Brain microvascular endothelial cell (primary cell): Measurements from ENCODE around the gene THSD7B.

Experiments used
- DNase-seq: peaks from one replicate; pipeline ENCODE4 v3.0.0-alpha.2; 2020
- H3K27ac ChIP-seq: fragments of 250-450 bp; sonication (Bioruptor Pico); 2 replicates; pipeline ENCODE4 v1.5.1; 2020; ENCODE audit warnings: mild to moderate bottlenecking, moderate library complexity
- H3K27me3 ChIP-seq: fragments of 250-450 bp; sonication (Bioruptor Pico); replicated peaks from 2 replicates; pipeline ENCODE4 v1.5.1; 2020; ENCODE audit warnings: mild to moderate bottlenecking
- H3K36me3 ChIP-seq: fragments of 250-450 bp; sonication (Bioruptor Pico); replicated peaks from 2 replicates; pipeline ENCODE4 v1.5.1; 2020; ENCODE audit warnings: mild to moderate bottlenecking
- H3K4me3 ChIP-seq: 2 replicates; pipeline ENCODE4 v1.5.1; 2011; ENCODE audit warnings: low read depth, mild to moderate bottlenecking, control low read depth, low read length, moderate library complexity
- in situ Hi-C: cut with HindIII; loops from 2 replicates; pipeline ENCODE4 v1.10.0; 2017; ENCODE audit warnings: low sequenced_read_pairs, low pct_ligation_motif_present
- TF ChIP-seq, protein P1 (sequence below): IDR thresholded peaks from 2 replicates; pipeline ENCODE4 v1.5.1; 2011; ENCODE audit warnings: low read depth, mild to moderate bottlenecking, moderate library complexity, low read length, control low read depth, inconsistent platforms; ENCODE audit errors: missing control alignments

The THSD7B gene

DNA sequence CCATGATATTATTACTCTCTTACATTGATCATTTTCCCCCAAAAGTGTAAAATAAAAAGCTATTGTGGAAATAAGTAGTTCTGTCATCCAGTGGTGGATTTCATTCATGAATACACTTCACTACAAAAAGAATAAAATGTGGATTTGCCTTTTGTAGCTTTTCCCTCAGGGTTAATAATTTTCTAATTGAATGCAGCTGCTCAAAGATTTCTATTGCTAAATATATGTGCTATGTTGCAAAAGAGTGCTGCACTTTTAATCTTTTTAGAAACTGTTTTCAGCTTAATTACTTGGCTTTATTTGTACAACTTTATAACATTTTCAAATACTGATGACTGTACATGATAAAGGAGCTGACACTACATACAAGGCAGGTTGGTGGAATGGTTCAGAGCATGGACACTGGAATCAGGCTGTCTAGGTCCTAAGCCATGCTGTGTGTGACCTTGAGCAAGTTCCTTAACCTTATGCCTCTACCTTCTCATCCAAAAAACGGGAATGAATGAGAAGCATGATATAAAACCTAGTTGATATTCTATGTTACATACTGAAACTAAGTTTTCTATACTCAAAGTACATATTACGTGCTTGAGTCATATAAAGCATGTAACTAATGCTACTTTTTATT is 128.8 kb downstream of the THSD7B start:
- no peak for DNase-seq
- TF ChIP-seq, protein P1, sequence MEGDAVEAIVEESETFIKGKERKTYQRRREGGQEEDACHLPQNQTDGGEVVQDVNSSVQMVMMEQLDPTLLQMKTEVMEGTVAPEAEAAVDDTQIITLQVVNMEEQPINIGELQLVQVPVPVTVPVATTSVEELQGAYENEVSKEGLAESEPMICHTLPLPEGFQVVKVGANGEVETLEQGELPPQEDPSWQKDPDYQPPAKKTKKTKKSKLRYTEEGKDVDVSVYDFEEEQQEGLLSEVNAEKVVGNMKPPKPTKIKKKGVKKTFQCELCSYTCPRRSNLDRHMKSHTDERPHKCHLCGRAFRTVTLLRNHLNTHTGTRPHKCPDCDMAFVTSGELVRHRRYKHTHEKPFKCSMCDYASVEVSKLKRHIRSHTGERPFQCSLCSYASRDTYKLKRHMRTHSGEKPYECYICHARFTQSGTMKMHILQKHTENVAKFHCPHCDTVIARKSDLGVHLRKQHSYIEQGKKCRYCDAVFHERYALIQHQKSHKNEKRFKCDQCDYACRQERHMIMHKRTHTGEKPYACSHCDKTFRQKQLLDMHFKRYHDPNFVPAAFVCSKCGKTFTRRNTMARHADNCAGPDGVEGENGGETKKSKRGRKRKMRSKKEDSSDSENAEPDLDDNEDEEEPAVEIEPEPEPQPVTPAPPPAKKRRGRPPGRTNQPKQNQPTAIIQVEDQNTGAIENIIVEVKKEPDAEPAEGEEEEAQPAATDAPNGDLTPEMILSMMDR, result no peak
- Histone ChIP-seq H3K36me3 (no peaks in the 10 kb centered on the region), H3K27ac (no peak overlapping the region), H3K4me3 (no peak overlapping the region), H3K27me3 (no peaks in the 10 kb centered on the region)
- in situ Hi-C loops, result no loop called here

DNA sequence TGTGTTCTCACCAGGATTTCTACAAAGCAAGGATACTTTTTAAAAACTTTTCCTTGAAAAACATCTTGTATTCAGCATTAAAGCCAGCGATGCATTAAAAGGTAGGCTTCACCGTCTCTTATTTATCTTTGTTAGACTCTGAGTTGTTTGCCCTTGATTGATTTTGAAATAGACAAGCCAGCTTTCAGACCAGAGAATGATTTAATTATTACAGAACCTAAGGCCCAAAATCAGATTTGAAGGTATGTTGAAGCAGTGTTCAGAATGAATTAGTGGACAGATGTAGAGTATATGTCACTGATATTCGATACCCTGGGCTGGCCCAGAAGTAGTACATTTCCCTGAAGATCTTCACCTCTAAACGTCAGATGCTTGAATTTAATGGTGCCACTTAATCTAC is 136.4 kb downstream of the THSD7B start:
- in situ Hi-C loops, result no loop called here
- no peak for DNase-seq
- no peaks in the 10 kb centered on the region for H3K27me3 ChIP-seq
- H3K36me3 ChIP-seq, result no peaks in the 10 kb centered on the region
- TF ChIP-seq, protein P1, result no peak
- H3K4me3 ChIP-seq, result no peak overlapping the region
- H3K27ac ChIP-seq, result no peak overlapping the region

DNA sequence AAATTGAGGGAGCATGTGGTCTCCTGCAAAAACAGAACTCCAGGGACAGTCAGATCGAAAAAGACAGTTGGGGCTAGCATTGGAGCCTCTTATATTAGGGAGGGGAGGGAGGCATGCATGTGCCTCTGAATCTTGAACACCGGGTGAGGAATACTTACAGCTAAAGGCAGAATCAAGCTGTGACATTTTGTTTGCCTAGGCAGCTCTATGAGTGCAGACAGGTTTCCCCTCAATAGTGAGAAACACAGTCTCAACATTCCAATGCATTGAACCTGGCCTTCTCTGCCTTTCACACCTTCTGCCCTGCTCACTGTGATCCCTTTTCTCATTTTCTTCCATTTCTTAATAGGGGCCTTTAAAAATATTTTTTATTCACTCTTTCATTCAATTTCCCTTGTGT is 140.4 kb downstream of the THSD7B start:
- Histone ChIP-seq H3K27me3 (no peaks in the 10 kb centered on the region), H3K36me3 (no peaks in the 10 kb centered on the region), H3K27ac (no peak overlapping the region), H3K4me3 (no peak overlapping the region)
- no peak for DNase-seq
- TF ChIP-seq, protein P1, result no peak
- in situ Hi-C loops, result no loop called here

DNA sequence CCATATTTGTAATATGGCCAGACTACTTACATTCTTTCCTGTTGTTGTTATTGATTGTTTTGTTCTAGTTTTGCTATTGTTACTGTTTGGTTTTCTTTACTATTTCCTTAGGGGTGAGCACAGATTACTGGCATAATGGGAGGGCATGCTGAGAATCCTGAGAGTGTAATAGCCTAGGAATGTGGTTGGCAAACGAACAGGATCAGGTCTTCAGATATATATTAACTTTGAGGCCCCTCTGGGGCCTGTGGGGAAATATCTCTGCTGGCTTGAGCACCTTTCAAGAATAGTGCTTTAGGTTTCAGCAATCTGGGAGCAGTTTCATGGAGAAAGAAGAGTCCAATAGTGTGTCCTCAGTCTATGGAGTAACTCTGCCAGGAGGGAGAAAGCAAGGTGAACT is 144.4 kb downstream of the THSD7B start:
- no peaks in the 10 kb centered on the region for H3K36me3 ChIP-seq
- TF ChIP-seq, protein P1, result no peak
- H3K4me3 ChIP-seq, result no peak overlapping the region
- no peak for DNase-seq
- in situ Hi-C loops, result no loop called here
- H3K27me3 ChIP-seq, result no peaks in the 10 kb centered on the region
- H3K27ac ChIP-seq, result no peak overlapping the region

DNA sequence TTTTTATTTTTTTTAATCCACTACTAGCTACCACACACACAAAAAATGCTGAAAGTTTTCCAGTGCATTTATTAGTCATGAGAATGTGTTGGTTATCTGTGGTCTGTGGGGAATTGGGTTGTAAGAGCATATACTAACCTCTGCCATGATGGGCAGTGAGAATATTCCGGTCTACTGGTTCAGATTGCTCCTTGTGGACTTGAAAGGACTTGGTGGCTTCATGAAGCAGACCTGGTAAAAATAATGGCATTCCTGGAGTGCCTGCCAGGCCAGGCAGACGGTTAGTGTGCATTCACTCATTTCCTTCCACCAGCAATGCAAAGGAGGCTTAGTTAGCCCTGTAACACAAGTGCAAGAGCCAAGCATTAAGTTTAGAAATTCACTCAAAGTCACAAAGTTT is 150.8 kb downstream of the THSD7B start:
- DNase-seq, result no peak
- in situ Hi-C loops, result no loop called here
- Histone ChIP-seq H3K27ac (no peak overlapping the region), H3K36me3 (no peaks in the 10 kb centered on the region), H3K27me3 (no peaks in the 10 kb centered on the region), H3K4me3 (no peak overlapping the region)
- TF ChIP-seq, protein P1, result no peak

DNA sequence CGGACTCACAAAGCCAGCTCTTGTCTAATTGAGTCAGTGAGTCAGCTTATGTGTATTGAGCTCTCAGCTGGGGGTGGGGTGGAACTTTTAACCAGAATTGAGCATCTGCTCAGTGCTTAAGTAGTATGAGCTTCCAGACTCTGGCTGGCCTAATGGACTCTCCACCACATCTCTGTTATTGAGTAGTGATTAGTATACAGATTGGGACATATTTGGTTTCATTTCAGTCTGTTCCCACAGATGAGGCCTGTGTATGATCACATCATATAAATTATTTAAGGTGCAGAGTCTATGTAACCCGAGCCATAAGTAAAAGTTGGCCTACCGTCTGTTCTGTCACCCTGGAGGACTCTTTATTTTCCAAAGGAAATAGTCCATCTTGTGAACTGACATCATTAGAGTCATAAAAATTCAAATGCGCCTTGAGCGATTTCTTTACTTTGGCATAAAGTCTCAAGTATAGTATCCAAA is 152.1 kb downstream of the THSD7B start:
- H3K27ac ChIP-seq, result no peak overlapping the region
- no peaks in the 10 kb centered on the region for H3K36me3 ChIP-seq
- DNase-seq, result no peak
- TF ChIP-seq, protein P1, result no peak
- H3K4me3 ChIP-seq, result no peak overlapping the region
- in situ Hi-C loops, result no loop called here
- no peaks in the 10 kb centered on the region for H3K27me3 ChIP-seq
